HUES6 (cell line): ENCODE results near the gene N4BP2.

Source experiments
- H3K27ac ChIP-seq: 2 replicates; pipeline ENCODE4 v1.7.0; 2013; ENCODE audit warnings: low read depth, mild to moderate bottlenecking, low read length, inconsistent platforms
- H3K27me3 ChIP-seq: 2 replicates; pipeline ENCODE4 v1.6.1; 2013; ENCODE audit warnings: low read length; ENCODE audit not compliant: control insufficient read depth, insufficient read depth
- H3K36me3 ChIP-seq: 2 replicates; pipeline ENCODE4 v1.6.1; 2013; ENCODE audit warnings: low read length; ENCODE audit not compliant: control insufficient read depth, insufficient read depth
- H3K4me1 ChIP-seq: 2 replicates; pipeline ENCODE4 v1.6.1; 2013; ENCODE audit warnings: low read length; ENCODE audit not compliant: control insufficient read depth, insufficient read depth
- H3K4me3 ChIP-seq: 2 replicates; pipeline ENCODE4 v1.5.1; 2013; ENCODE audit warnings: low read depth, low read length
- H3K9ac ChIP-seq: one replicate; pipeline ENCODE4 v1.6.1; 2013; ENCODE audit warnings: mild to moderate bottlenecking, low read length
- H3K9me3 ChIP-seq: 2 replicates; pipeline ENCODE4 v1.6.1; 2013; ENCODE audit warnings: low read depth, low read length; ENCODE audit not compliant: control insufficient read depth, insufficient read depth

Gene N4BP2

DNA sequence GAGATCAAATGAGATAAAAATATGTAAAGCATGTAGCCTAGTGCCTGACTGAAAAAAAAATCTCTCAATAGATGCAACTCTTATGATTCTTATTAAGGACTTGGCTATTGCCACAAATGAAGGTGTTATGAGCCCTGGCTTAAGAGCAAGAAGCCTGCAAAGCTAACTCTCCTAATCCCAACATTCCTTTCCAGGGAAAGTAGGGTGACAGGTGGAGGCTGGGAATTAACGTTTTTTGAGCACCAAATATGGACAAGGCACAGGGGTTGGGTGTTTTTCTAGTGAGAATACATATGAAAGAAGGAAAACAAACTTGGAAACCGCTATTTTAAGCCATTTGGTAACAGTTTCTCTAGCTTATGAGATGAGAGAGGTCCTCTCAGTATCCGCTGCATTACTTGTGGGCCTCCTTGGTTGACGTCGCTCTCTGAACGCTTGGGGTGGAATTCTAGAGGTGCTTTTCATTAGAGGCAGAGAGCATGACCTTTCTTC is 142.6 kb downstream of the N4BP2 start:
- Histone ChIP-seq H3K27me3 (no peaks in the 10 kb centered on the region), H3K9me3 (no peaks in the 10 kb centered on the region), H3K4me3 (no peak overlapping the region), H3K4me1 (peaks cover 23% of the 10 kb centered on the region), H3K27ac (no peak overlapping the region), H3K9ac (no peak overlapping the region), H3K36me3 (no peaks in the 10 kb centered on the region)

DNA sequence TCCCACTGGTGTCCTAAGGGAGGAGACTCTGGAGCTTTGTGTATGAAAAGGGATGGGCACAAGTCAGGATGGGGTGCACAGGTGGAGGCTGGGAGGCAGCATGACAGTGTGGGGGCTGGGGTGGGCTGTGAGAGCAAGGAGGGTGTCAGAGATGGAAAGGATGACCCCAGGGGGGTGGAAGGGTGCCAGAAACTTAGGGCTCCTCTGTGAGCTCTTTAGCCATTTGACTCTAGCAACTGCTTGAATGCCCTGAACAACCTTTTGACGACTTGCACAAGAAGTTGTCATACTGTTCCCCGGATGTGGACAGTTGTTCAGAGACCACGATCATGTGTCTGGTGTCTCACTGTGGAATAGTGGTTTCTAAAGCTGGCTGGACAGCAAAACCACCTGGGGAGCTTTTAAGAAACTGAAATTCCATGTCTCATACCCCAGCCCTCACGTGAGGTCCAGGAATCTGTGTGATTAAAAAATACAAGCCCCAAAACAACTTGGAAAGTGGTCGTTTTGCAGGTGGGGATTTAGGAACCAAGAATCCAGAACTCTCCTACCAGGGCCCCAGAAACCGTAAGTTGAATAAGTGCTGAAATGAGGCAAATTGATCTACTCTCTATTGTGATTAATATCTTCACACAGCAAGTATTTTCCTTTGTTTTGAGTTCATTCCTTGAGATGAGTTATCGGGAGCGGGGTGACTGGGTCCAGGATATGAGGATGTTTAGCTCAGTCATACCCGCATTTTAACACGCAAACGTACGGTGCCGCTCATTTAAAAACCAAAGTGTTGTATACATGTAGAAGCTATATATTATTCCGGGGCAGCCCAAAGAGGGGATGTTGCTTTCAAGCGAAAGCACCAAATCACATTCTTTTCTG is 143.6 kb downstream of the N4BP2 start:
- Histone ChIP-seq H3K9ac (no peak overlapping the region), H3K27ac (no peak overlapping the region)

DNA sequence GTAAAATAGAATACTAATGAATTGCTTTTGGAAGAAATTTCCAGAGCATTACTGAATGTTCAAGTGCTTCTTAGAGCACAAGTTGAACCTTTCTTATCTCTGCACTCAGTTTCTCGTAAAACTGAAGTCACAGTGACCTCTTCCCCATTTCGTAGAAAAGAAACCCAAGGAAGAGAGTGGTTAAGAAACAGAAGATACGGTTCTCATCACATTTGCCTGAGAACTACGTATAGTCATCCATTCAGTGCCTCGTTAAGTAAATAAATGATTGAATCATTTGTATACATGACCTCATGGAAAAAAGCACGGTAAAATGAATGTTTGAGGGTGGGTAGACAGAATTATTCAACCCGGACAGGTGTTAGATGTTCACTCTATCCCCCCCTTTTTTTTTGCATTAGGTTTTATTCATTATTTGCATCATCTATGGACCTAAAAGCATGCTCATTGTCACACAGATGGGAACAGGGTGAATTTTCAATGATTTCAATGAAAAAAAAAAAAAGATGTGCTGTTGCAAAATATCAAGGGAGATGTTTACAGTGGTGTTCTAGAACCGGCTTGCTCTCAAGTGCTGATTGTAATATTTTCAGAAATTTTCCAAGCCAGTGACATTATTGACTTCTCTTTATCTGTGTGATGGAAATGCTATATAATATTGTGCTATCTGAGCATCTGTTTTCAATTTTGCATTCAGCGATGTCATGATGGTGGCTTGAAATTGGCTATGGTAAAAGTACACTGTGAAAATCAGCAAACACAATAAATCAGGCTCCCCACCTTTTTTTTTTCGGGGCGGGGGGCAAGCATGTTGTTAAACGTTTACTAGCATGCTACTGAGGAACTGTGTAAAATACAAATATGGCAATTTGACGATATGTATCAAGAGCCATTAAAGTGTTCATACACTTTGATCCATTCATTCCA is 144.5 kb downstream of the N4BP2 start:
- H3K36me3 ChIP-seq, result no peaks in the 10 kb centered on the region
- no peak overlapping the region for H3K9ac ChIP-seq
- no peak overlapping the region for H3K27ac ChIP-seq
- no peak overlapping the region for H3K4me3 ChIP-seq
- peaks cover 21% of the 10 kb centered on the region for H3K4me1 ChIP-seq
- H3K9me3 ChIP-seq, result no peaks in the 10 kb centered on the region
- no peaks in the 10 kb centered on the region for H3K27me3 ChIP-seq

More for the DNA sequence above, 143.6 kb downstream of the N4BP2 start:
- no peaks in the 10 kb centered on the region for H3K27me3 ChIP-seq
- H3K36me3 ChIP-seq, result no peaks in the 10 kb centered on the region
- no peak overlapping the region for H3K4me3 ChIP-seq
- H3K9me3 ChIP-seq, result no peaks in the 10 kb centered on the region
- peaks cover 23% of the 10 kb centered on the region for H3K4me1 ChIP-seq

DNA sequence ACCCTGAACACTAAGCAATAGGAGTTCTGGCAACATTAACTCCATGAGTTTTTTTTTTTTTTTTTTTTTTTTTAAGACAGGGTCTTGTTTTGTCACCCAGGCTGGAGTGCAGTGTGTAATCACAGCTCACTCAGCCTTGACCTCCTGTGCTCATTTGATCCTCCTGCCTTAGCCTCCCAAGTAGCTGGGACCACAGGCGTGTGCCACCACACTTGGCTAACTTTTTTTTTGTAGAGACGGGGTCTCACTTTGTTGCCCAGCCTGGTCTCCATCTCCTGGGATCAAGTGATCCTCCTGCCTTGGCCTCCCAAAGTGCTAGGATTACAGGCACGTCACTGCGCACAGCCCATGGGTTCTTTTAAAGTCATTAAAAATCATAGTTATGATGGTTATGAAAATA is 145.2 kb downstream of the N4BP2 start:
- Histone ChIP-seq H3K4me3 (no peak overlapping the region), H3K4me1 (peaks cover 14% of the 10 kb centered on the region), H3K27ac (no peak overlapping the region), H3K27me3 (no peaks in the 10 kb centered on the region), H3K9me3 (no peaks in the 10 kb centered on the region), H3K36me3 (no peaks in the 10 kb centered on the region), H3K9ac (no peak overlapping the region)

DNA sequence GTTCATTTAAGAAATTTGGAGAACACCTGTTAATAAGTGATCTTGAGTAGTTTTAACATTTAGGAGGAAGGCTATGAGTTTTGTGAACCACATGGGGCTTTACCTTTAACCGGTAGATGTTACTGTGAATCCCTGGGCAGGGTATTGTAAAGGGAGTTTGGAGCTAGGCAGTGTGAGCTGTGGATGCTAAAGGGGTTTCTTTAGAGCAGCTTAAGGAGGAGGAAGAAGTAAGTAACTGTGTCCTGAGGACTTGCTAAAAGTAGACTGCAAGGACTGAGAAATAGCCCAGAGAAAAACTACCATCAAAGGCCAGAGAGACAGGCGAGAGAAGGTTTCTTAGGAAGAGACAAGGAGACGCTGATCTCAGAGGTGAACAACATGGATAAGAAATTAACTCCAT is 145.8 kb downstream of the N4BP2 start:
- H3K4me3 ChIP-seq, result no peak overlapping the region
- no peaks in the 10 kb centered on the region for H3K36me3 ChIP-seq
- H3K27ac ChIP-seq, result no peak overlapping the region
- H3K9me3 ChIP-seq, result no peaks in the 10 kb centered on the region
- no peaks in the 10 kb centered on the region for H3K27me3 ChIP-seq
- H3K4me1 ChIP-seq, result peaks cover 9% of the 10 kb centered on the region
- H3K9ac ChIP-seq, result no peak overlapping the region

DNA sequence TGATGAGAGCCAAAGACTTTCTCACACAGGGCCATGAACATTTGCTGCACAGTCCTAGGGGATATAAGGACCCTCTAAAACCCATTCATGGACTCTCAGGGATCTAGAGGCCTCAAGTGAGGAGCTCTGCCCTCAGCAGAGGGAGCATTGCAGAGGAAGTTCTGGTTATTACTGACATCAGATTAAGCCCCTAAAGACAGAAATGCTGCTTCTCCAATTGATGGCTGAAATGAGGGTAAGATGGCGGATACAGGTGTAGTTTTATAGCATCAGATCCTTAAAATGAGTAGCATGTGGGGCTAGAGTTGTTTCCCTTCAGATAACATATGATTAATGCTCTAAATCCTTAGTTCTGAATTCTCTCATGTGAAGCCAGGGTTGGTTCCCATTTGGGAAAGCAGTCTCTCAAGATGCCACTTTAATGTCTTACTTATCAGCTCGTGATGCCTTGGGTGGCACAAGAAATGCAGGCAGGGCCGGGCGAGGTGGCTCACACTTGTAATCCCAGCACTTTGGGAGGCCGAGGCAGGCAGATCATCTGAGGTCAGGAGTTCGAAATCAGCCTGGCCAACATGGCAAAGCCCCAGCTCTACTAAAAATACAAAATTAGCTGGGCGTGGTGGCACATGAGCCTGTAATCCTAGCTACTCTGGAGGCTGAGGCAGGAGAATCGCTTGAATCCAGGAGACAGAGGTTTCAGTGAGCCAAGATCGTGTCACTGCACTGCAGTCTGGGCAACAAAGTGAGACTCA is 148.0 kb downstream of the N4BP2 start:
- Histone ChIP-seq H3K9me3 (no peaks in the 10 kb centered on the region), H3K4me1 (no peaks in the 10 kb centered on the region), H3K27ac (no peak overlapping the region), H3K36me3 (no peaks in the 10 kb centered on the region), H3K4me3 (no peak overlapping the region), H3K9ac (no peak overlapping the region), H3K27me3 (no peaks in the 10 kb centered on the region)

DNA sequence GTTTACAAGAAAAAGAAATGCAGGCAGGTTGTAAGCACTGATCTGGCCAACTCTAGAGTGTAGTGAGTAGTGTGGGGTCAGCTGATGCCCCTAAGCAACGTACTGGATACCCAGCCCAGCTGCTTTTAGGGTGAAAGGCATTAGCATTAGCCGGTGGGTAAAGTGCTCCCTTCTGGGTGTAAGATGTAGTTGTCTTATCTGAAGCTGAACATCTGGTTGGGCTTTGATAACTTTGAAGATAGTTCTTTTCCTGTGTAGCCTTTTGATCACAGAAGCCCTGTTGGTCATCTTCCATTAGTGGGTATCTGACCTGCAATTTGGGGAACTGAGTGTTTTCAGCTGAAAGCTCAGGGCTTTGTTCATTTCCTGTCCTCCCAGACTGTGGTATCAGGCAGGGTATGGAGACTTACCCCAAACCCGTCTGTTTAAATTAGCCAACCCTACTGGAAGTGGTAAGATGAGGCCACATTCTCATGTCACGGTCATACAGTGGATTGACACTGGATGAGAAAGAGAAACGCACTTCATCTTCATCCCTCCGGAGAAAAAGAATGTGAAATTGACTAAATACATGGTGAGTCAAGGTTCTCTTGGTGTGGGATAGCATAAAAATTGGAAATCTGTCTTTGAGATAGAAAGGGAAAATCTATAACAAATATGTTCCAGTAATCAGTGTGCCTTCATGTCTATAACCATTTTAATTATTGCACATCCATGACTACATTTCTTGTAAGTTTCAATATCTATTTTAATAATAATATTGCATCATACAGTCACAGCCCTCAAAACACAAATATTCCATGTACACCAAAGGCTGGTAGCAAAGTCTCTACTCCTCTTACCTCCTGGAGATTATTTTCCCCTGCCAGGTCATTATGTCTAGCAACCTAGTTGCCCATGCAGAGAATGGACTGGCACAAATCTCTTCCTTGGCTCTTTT is 148.9 kb downstream of the N4BP2 start:
- no peak overlapping the region for H3K4me3 ChIP-seq
- no peak overlapping the region for H3K27ac ChIP-seq
- no peaks in the 10 kb centered on the region for H3K4me1 ChIP-seq
- no peaks in the 10 kb centered on the region for H3K27me3 ChIP-seq
- H3K9me3 ChIP-seq, result no peaks in the 10 kb centered on the region
- no peak overlapping the region for H3K9ac ChIP-seq
- H3K36me3 ChIP-seq, result no peaks in the 10 kb centered on the region

DNA sequence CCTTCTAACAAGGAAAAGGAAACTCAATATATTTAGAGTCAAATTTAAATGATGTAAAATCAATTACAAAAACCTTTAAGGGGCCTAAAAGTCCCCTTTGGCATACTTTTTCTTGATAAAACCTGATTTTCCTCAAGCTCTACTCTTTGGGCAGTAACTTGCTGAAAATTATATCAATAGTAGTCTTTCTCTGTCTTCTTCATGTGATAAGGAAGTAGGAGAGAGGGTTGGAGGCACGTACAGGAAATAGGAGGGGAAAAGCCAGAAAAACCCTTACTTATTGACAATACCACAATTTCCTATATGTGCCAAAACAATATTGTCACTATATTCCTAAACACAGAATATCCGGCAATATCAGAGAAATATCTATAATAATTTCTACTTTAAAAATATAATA is 149.8 kb downstream of the N4BP2 start:
- Histone ChIP-seq H3K36me3 (no peaks in the 10 kb centered on the region), H3K4me3 (no peak overlapping the region), H3K4me1 (no peaks in the 10 kb centered on the region), H3K27me3 (no peaks in the 10 kb centered on the region), H3K9ac (no peak overlapping the region), H3K9me3 (no peaks in the 10 kb centered on the region), H3K27ac (no peak overlapping the region)
